Dedifferentiated amniotic fluid mesenchymal stem cell (primary cell): Measurements from ENCODE around the gene AFF4.

ENCODE experiments used
- DNase-seq: peaks from one replicate; pipeline ENCODE4 v3.0.0-alpha.2; 2016; ENCODE audit errors: extremely low spot score

AFF4 gene

DNA sequence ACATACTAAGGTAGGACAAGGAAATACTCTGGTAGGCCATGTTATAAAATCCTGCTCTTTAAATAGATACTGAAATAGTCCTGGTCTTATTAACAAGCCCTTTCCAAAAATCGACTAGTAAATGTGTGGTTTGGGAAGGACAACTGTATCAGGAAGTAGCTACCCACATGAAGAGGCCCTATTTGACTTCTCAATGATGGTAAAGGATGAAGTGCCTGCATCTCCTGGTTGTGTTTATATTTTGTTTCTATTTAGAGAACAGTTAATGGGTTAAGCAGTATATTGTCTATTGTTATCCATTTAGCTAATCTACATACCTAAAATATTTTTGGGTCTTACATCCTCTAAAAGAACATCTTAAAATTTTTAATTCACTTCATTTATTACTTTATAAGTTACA, 109.6 kb downstream of the AFF4 start:
- DNase-seq: no peak

GRCh38 chr5:132853323-132853722, 110.1 kb downstream of the AFF4 start:
- DNase-seq: no peak

DNA sequence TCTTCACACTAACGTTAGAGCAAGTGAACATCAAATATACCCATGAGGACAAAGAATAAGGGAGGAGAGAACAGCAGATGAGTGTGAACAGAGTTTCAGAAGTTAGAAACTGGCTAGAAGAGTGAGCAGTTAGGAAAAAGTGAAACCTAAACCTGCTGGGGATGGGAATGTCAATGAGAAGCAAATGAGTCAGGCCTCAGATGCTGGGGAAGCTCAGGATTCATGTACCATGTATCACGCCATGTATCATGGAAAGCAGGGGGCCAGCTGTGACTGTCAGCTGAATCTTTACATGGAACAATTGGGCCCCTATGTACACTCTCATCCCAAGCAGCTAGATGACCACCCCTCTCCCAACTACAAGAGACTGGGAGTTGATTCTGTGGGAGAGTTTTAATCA, 113.4 kb downstream of the AFF4 start:
- DNase-seq: no peak

DNA sequence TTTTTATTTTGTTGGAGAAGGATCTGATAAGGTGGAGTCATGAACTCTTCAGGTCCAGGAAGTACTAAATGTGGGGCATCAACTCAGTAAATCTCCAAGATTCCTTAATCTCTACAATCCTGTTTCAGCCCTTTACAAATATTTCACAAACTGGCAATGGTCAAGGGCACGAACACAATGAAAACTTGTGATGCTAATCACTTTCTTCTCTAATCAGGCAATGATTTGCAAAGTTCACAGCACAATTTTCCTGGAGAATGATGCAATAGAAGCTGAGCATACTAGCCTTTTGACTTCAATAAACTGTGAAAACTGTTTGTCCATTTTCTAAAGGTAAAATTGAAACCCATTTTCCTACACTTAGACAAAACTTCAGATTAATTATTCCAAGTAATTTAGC, 114.1 kb downstream of the AFF4 start:
- no peak for DNase-seq

DNA sequence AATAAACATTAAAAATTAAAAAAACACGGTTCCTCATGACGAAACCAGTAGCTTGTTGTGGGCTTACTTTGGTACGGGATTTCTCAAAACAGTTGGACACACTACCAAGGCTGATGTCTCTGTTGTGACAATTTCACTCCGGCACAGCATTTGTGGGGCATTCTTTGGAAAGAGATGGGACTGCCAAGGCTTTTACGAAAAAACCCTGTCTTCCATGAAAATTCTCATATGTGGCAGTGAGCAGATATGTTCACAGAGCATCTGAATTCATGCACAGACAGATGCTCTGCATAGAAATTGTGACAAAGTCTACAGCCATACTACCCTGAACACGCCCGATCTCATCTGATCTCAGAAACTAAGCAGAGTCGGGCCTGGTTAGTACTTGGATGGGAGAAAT, 115.2 kb downstream of the AFF4 start:
- DNase-seq: no peak

- DNase-seq: no peak
Measured at GRCh38 chr5:132841305-132841704, 122.1 kb downstream of the AFF4 start.

- DNase-seq: no peak
Measured at GRCh38 chr5:132840896-132841295, 122.5 kb downstream of the AFF4 start.

DNA sequence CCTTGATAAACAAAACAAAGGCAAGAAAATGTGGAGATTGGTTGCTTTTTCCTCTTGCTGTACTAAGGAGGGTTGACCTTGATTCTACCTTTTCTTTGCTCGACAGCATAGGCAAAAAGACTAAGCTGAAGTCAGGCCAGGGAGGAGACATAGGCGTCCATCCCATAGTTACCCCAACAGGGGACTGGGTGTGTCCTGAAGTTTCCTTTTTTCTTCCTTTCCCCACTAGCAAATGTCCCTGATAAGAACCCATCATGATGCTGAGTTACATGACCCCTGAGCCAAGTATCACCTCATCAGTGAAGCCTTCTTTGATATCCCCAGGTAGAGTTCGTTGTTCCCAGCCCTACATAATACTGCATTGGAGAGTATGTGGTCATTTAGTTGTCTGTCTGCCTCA, 123.1 kb downstream of the AFF4 start:
- DNase-seq: no peak

DNA sequence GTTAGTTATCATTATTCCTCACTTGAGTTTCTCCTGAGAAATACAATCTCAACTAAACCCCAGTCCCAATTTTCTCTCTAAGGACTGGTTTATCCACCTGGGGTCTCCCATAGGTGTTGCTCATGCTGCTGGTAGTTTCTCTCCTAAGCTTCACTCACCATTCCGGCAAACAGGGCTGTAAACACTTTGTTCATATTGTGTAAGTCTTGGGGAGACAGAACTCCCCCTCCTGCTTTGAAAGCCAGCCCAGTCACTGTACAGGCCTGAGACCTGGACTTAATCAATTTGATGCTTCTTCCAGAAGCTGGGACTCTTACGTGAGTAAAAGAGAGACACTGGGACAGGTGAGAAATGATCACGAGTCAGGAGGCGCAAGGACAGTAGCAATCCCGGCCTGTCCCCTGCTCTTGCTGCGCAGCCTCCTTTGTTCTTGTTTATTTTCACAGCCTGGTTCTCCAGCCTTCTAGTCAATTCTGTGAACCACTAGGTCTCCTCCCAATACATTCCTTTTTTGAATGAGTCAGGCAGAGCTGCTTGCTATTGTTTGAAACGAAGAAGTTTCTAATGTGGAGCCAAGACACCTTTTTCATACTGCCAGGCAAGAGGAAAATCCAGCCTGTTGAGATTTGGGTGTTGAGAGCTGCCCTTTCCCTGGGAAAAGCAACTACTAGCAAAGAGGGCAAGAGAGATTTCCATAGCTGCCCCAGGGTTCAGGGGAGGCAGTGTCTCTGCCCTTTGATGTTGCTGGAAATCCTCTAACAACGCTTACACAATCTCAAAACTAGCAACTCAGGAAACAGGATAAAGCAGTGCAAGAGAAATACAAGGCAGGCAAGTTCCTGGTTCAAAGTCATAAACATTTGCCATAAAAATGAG, 123.8 kb downstream of the AFF4 start:
- peak; percentile 47 for DNase-seq

GRCh38 chr5:132838516-132839282, 124.7 kb downstream of the AFF4 start:
- no peak for DNase-seq

DNA sequence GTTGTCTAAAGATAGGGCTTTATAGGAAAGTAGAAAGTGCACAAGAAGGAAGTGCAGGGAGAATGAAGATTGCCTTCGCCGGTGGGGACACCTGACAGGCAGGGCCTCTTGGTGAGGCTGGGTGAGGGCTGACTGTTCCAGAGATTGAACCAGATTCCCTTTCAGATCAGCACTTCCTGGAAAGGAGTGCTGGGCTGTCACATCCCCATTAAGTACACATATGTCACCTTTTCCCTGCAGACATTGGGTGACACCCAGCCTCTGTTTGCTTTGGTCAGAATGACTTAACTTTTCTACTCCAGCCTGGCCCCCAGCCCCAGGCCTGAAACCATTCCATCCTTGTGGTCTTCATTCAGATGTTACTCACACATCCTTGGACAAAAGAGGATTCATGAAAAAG, 125.6 kb downstream of the AFF4 start:
- DNase-seq: no peak

- no peak for DNase-seq
Measured at GRCh38 chr5:132836852-132837251, 126.6 kb downstream of the AFF4 start.

- DNase-seq: no peak
Measured at GRCh38 chr5:132834057-132834456, 129.4 kb downstream of the AFF4 start.

DNA sequence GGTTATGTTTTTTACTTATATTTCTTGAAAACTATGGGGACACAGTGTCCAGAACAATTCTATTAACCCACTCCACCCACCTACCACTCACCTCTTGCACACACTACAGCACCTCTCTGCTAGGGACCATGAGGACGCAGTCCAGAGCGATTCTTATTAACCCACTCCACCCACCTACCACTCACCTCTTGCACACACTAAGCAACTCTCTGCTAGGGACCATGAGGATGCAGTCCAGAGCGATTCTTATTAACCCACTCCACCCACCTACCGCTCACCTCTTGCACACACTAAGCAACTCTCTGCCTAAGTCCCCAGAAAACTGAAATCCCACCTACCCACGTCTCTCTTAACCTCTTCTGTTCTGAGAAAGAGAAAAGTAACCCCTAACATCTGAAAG, 130.8 kb downstream of the AFF4 start:
- DNase-seq: no peak

GRCh38 chr5:132831095-132831860, 132.2 kb downstream of the AFF4 start:
- DNase-seq: no peak

GRCh38 chr5:132830436-132831094, 132.9 kb downstream of the AFF4 start, which contains the start of gene SHROOM1:
Gene SHROOM1, minus strand, starts transcription at chr5:132830647. Its CDS starts 4,507 bp downstream, at chr5:132826140.
- DNase-seq: no peak

- peak; percentile 40 for DNase-seq
Measured at GRCh38 chr5:132829742-132830435, 133.5 kb downstream of the AFF4 start.

- DNase-seq: no peak
Measured at GRCh38 chr5:132828846-132829494, 134.5 kb downstream of the AFF4 start.

- no peak for DNase-seq
Measured at GRCh38 chr5:132827943-132828673, 135.3 kb downstream of the AFF4 start.
